HCT116 (cell line): ENCODE results near the gene ERAP2. TPM values are rescaled to one million over a fixed set of nuclear protein-coding genes. Genes with fewer than 3 reads are reported as not detected.

Experiments used
- ATAC-seq: fragments of 200-7000 bp; cut with Tn5 transposase; 2 replicates; pipeline ENCODE4 v1.9.1; 2020; ENCODE audit warnings: mild to moderate bottlenecking, moderate library complexity
- BruUV-seq: library from RNA; stranded (reverse); fragments of 400-500 nt; replicated peaks from 2 replicates; lab custom pipeline; 2021; lab: Mats Ljungman, UMichigan
- CTCF ChIA-PET: fragments of 300-600 bp; sonication (Branson Sonifier 250); formaldehyde crosslinking; loops from one replicate; lab custom pipeline; 2021; ENCODE audit warnings: antibody characterized with exemption; lab: Charles Lee
- POLR2A ChIA-PET: fragments of 300-600, 350-600 bp; sonication (Branson Sonifier 250); formaldehyde crosslinking; loops from one replicate; lab custom pipeline; 2021; ENCODE audit warnings: antibody characterized with exemption; lab: Charles Lee
- RAD21 ChIA-PET, 2 experiments: fragments of 300-600 bp; sonication (Branson Sonifier 250); formaldehyde crosslinking; loops; one replicate each; lab custom pipeline; 2023; ENCODE audit warnings: low total read pairs in 2 of 2; ENCODE audit not compliant: uncharacterized antibody in 2 of 2, unreplicated experiment in 2 of 2, low non-redundant PET in 1 of 2; lab: Charles Lee
- DNase-seq: peaks from one replicate; pipeline ENCODE4 v3.0.0-alpha.2; 2010; ENCODE audit warnings: low read depth, low spot score
- H2AFZ ChIP-seq: fragments of 200-600 bp; shearing (Covaris generic), sonication (generic); 2 replicates; pipeline ENCODE4 v1.6.1; 2017; ENCODE audit warnings: low read depth, mixed run types, mixed read lengths, antibody characterized with exemption, low read length; ENCODE audit not compliant: poor library complexity, severe bottlenecking
- H3K27ac ChIP-seq: 2 replicates; pipeline ENCODE4 v1.5.1; 2012; ENCODE audit warnings: low read depth, low read length
- H3K27me3 ChIP-seq: fragments of 200-600 bp; sonication (generic); 2 replicates; pipeline ENCODE4 v1.6.1; 2016; ENCODE audit warnings: mixed run types, low read length, mixed read lengths; ENCODE audit not compliant: insufficient read depth
- H3K36me3 ChIP-seq, 2 experiments: fragments of 200-500 bp in 1 of 2; fragments of 200-600 bp in 1 of 2; sonication (Bioruptor generic) in 1 of 2; sonication (generic) in 1 of 2; 2 replicates each; pipeline versions ENCODE4 v1.5.1 to v1.6.1; 2014 to 2016; ENCODE audit warnings: low read length in 2 of 2, inconsistent platforms in 1 of 2, mixed read lengths in 1 of 2, mixed run types in 1 of 2; ENCODE audit not compliant: insufficient read depth in 2 of 2, control insufficient read depth in 1 of 2
- H3K4me1 ChIP-seq, 2 experiments: fragments of 200-600 bp in 1 of 2; sonication (generic) in 1 of 2; 2 replicates each; pipeline versions ENCODE4 v1.5.1 to v1.6.1; 2012 to 2017; ENCODE audit warnings: low read length in 2 of 2, inconsistent platforms in 1 of 2, mild to moderate bottlenecking in 1 of 2, mixed read lengths in 1 of 2, mixed run types in 1 of 2, moderate library complexity in 1 of 2; ENCODE audit not compliant: insufficient read depth in 2 of 2, control insufficient read depth in 1 of 2
- H3K4me2 ChIP-seq: fragments of 200-600 bp; sonication (generic); 2 replicates; pipeline ENCODE4 v1.6.1; 2017; ENCODE audit warnings: mixed run types, low read length, mixed read lengths
- H3K4me3 ChIP-seq, 2 experiments: fragments of 200-600 bp in 1 of 2; sonication (generic) in 1 of 2; replicated peaks in 1 of 2; 2 replicates each; pipeline ENCODE4 v1.5.1; 2011 to 2016; ENCODE audit warnings: low read length in 2 of 2, control low read depth in 1 of 2, low read depth in 1 of 2, mild to moderate bottlenecking in 1 of 2, mixed read lengths in 1 of 2, mixed run types in 1 of 2
- H3K79me2 ChIP-seq: fragments of 200-600 bp; sonication (generic); 2 replicates; pipeline ENCODE4 v1.6.1; 2017; ENCODE audit warnings: mild to moderate bottlenecking, mixed run types, low read length, moderate library complexity, mixed read lengths; ENCODE audit not compliant: insufficient read depth
- H3K9ac ChIP-seq: fragments of 200-600 bp; sonication (generic); 2 replicates; pipeline ENCODE4 v1.6.1; 2016; ENCODE audit warnings: low read length, mixed read lengths
- H3K9me2 ChIP-seq: fragments of 200-600 bp; sonication (generic), shearing (Covaris generic); 2 replicates; pipeline ENCODE4 v1.6.1; 2017; ENCODE audit warnings: mixed run types, mild to moderate bottlenecking, moderate library complexity; ENCODE audit not compliant: insufficient read depth
- H3K9me3 ChIP-seq, 2 experiments: fragments of 200-500 bp in 1 of 2; fragments of 200-600 bp in 1 of 2; sonication (Bioruptor generic) in 1 of 2; sonication (generic) in 1 of 2; 2 replicates each; pipeline ENCODE4 v1.6.1; 2014 to 2017; ENCODE audit warnings: low read length in 2 of 2, mixed read lengths in 2 of 2, inconsistent platforms in 1 of 2, low read depth in 1 of 2, mild to moderate bottlenecking in 1 of 2, mixed run types in 1 of 2, moderate library complexity in 1 of 2; ENCODE audit not compliant: control insufficient read depth in 1 of 2, insufficient read depth in 1 of 2
- H4K20me1 ChIP-seq: fragments of 200-600 bp; sonication (generic), shearing (Covaris generic); 2 replicates; pipeline ENCODE4 v1.6.1; 2017; ENCODE audit warnings: mixed run types, mild to moderate bottlenecking, moderate library complexity; ENCODE audit not compliant: insufficient read depth
- EGR1 ChIP-seq: IDR thresholded peaks from 2 replicates; pipeline ENCODE4 v1.6.1; 2012; ENCODE audit warnings: low read depth
- FOSL1 ChIP-seq: IDR thresholded peaks from 2 replicates; pipeline ENCODE4 v1.6.1; 2012; ENCODE audit warnings: low read depth
- RAD21 ChIP-seq: IDR thresholded peaks from 2 replicates; pipeline ENCODE4 v1.6.1; 2012; ENCODE audit warnings: low read depth, mild to moderate bottlenecking
- SIN3A ChIP-seq: IDR thresholded peaks from 2 replicates; pipeline ENCODE4 v1.6.1; 2012; ENCODE audit warnings: low read depth
- TCF7L2 ChIP-seq: IDR thresholded peaks from 2 replicates; pipeline ENCODE4 v1.7.0; 2011; ENCODE audit warnings: borderline replicate concordance, inconsistent platforms; ENCODE audit not compliant: insufficient read depth, insufficient read length; ENCODE audit errors: extremely low read depth
- YY1 ChIP-seq: IDR thresholded peaks from 2 replicates; pipeline ENCODE4 v1.6.1; 2011; ENCODE audit warnings: low read length, low read depth, moderate library complexity, mild to moderate bottlenecking; ENCODE audit not compliant: insufficient replicate concordance; ENCODE audit errors: extremely low read depth
- ZNF274 ChIP-seq: fragments of 200-500 bp; sonication (Bioruptor generic); IDR thresholded peaks from 2 replicates; pipeline ENCODE4 v1.6.1; 2014; ENCODE audit warnings: mild to moderate bottlenecking, low read depth, low read length, inconsistent platforms
- intact Hi-C: fragments of 100-400 bp; cut with micrococcal nuclease; formaldehyde crosslinking; loops from 2 replicates; pipeline ENCODE4 v1.10.0; 2022
- total RNA-seq: library from RNA; stranded (reverse); gene quantifications from one replicate; pipeline ENCODE4 v1.2.1, GENCODE V29; 2021; ENCODE audit not compliant: unreplicated experiment
- TF ChIP-seq, protein P1 (sequence below): IDR thresholded peaks from 2 replicates; pipeline ENCODE4 v1.6.1; 2012; ENCODE audit warnings: low read depth
- TF ChIP-seq, protein P2 (sequence below): IDR thresholded peaks from 2 replicates; pipeline ENCODE4 v1.6.1; 2011; ENCODE audit warnings: mild to moderate bottlenecking, low read length, moderate library complexity; ENCODE audit not compliant: insufficient replicate concordance; ENCODE audit errors: extremely low read depth
- TF ChIP-seq, protein P3 (sequence below): IDR thresholded peaks from 2 replicates; pipeline ENCODE4 v1.6.1; 2012

ERAP2 gene
- total RNA-seq, 1 experiment from 2014 or later = 2.2 TPM

DNA sequence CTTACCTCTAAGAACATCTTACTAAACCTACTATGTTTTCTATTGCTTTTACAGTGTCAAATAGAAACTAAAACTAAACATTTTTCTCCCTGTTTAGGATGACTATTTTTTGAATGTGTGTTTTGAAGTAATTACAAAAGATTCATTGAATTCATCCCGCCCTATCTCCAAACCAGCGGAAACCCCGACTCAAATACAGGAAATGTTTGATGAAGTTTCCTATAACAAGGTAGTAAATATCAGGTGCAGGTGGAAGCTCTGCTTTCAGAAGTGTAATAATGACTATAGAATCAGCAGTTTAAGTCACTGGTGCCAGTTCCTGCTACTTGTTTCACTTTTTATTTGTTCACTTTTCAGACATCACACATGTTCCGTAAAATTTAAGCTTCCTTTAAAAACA is 20.0 kb downstream of the ERAP2 start:
- no peak for TF ChIP-seq TCF7L2
- TF ChIP-seq, protein P1, sequence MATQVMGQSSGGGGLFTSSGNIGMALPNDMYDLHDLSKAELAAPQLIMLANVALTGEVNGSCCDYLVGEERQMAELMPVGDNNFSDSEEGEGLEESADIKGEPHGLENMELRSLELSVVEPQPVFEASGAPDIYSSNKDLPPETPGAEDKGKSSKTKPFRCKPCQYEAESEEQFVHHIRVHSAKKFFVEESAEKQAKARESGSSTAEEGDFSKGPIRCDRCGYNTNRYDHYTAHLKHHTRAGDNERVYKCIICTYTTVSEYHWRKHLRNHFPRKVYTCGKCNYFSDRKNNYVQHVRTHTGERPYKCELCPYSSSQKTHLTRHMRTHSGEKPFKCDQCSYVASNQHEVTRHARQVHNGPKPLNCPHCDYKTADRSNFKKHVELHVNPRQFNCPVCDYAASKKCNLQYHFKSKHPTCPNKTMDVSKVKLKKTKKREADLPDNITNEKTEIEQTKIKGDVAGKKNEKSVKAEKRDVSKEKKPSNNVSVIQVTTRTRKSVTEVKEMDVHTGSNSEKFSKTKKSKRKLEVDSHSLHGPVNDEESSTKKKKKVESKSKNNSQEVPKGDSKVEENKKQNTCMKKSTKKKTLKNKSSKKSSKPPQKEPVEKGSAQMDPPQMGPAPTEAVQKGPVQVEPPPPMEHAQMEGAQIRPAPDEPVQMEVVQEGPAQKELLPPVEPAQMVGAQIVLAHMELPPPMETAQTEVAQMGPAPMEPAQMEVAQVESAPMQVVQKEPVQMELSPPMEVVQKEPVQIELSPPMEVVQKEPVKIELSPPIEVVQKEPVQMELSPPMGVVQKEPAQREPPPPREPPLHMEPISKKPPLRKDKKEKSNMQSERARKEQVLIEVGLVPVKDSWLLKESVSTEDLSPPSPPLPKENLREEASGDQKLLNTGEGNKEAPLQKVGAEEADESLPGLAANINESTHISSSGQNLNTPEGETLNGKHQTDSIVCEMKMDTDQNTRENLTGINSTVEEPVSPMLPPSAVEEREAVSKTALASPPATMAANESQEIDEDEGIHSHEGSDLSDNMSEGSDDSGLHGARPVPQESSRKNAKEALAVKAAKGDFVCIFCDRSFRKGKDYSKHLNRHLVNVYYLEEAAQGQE = no peak
- TF ChIP-seq EGR1 = no peak
- TF ChIP-seq, protein P2, sequence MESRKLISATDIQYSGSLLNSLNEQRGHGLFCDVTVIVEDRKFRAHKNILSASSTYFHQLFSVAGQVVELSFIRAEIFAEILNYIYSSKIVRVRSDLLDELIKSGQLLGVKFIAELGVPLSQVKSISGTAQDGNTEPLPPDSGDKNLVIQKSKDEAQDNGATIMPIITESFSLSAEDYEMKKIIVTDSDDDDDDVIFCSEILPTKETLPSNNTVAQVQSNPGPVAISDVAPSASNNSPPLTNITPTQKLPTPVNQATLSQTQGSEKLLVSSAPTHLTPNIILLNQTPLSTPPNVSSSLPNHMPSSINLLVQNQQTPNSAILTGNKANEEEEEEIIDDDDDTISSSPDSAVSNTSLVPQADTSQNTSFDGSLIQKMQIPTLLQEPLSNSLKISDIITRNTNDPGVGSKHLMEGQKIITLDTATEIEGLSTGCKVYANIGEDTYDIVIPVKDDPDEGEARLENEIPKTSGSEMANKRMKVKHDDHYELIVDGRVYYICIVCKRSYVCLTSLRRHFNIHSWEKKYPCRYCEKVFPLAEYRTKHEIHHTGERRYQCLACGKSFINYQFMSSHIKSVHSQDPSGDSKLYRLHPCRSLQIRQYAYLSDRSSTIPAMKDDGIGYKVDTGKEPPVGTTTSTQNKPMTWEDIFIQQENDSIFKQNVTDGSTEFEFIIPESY = no peak
- TF ChIP-seq RAD21 = no peak
- TF ChIP-seq ZNF274 = no peak
- TF ChIP-seq, protein P3, sequence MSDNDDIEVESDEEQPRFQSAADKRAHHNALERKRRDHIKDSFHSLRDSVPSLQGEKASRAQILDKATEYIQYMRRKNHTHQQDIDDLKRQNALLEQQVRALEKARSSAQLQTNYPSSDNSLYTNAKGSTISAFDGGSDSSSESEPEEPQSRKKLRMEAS = no peak
- no peak for TF ChIP-seq SIN3A
- TF ChIP-seq FOSL1 = no peak
- no peak for TF ChIP-seq YY1
- Histone ChIP-seq H3K4me1 (no peaks in the 10 kb centered on the region), H2AFZ (no peak overlapping the region), H3K4me2 (no peak overlapping the region), H3K9ac (no peak overlapping the region), H3K79me2 (no peaks in the 10 kb centered on the region), H3K9me3 (no peaks in the 10 kb centered on the region), H3K27ac (no peak overlapping the region), H3K36me3 (no peaks in the 10 kb centered on the region), H3K27me3 (no peaks in the 10 kb centered on the region), H4K20me1 (no peaks in the 10 kb centered on the region), H3K9me2 (no peaks in the 10 kb centered on the region), H3K4me3 (no peak overlapping the region)
- POLR2A ChIA-PET = no interaction called here
- no peak for DNase-seq
- BruUV-seq = no TSS peak
- RAD21 ChIA-PET = no interaction called here
- intact Hi-C loops = no loop called here
- CTCF ChIA-PET = no interaction called here
- ATAC-seq = no peak
